Peyer's patch (tissue), 4 donors: Measurements from ENCODE around the gene DCLK1.

Source experiments
- CTCF ChIP-seq, 6 experiments: fragments of 450-650 bp in 4 of 6; fragments of 200-600 bp in 2 of 6; sonication (generic) in 1 of 6; IDR thresholded peaks; one replicate each; pipeline ENCODE4 v1.5.1; 2017 to 2019; ENCODE audit warnings: antibody characterized with exemption in 6 of 6, mild to moderate bottlenecking in 3 of 6, moderate library complexity in 1 of 6
- POLR2A ChIP-seq, 2 donors: fragments of 450-650 bp; IDR thresholded peaks; one replicate each; pipeline ENCODE4 v1.5.1; 2017; ENCODE audit warnings: antibody characterized with exemption in 2 of 2, mild to moderate bottlenecking in 2 of 2, moderate library complexity in 2 of 2

GRCh38 chr13:36173571-36174322 lies 42.6 kb upstream of the DCLK1 start:
- no peak for TF ChIP-seq CTCF (IDR thresholded peaks at IDR 0.05)
- TF ChIP-seq POLR2A (IDR thresholded peaks at IDR 0.05), result no peak
